OCI-LY3 (cell line): ENCODE measurements around the gene HAGHL.
"Not testable (repeated sequence)": the region's sequence is repeated elsewhere in the genome, so short reads cannot be mapped to it uniquely, and the experiment has no call there.

Experiments
- CTCF ChIP-seq: fragments of 200-600, 300-600 bp; sonication (generic); IDR thresholded peaks from 2 replicates; pipeline ENCODE4 v1.5.1; 2014; ENCODE audit warnings: antibody characterized with exemption, low read length, low read depth
- EZH2phosphoT487 ChIP-seq: fragments of 200-600 bp; shearing (Covaris generic); IDR thresholded peaks from 2 replicates; pipeline ENCODE4 v1.6.1; 2018; ENCODE audit warnings: antibody characterized with exemption, mixed run types, low read depth

GRCh38 chr16:776298-776697, 49.4 kb downstream of the HAGHL start:
- TF ChIP-seq CTCF, EZH2phosphoT487: not testable (repeated sequence)
